Left ventricle myocardium inferior (tissue), 1 donor: ENCODE measurements around the gene RING1. TPM values are rescaled to one million over a fixed set of nuclear protein-coding genes. Genes with fewer than 3 reads are reported as not detected.

ENCODE experiments used
- DNase-seq: peaks from one replicate; pipeline ENCODE4 v3.0.0-alpha.2; 2020
- H3K27ac ChIP-seq: fragments of 200-600 bp; replicated peaks from 2 replicates; pipeline ENCODE4 v1.8.0; 2021
- H3K27me3 ChIP-seq: fragments of 200-600 bp; 2 replicates; pipeline ENCODE4 v1.8.0; 2021; ENCODE audit warnings: low read depth
- H3K36me3 ChIP-seq: fragments of 200-600 bp; 2 replicates; pipeline ENCODE4 v1.8.0; 2021
- H3K4me1 ChIP-seq: fragments of 200-600 bp; 2 replicates; pipeline ENCODE4 v1.8.0; 2021
- H3K4me3 ChIP-seq: fragments of 200-600 bp; 2 replicates; pipeline ENCODE4 v1.8.0; 2021; ENCODE audit warnings: mild to moderate bottlenecking, moderate library complexity
- H3K9me3 ChIP-seq: fragments of 200-600 bp; replicated peaks from 2 replicates; pipeline ENCODE4 v1.8.0; 2021
- CTCF ChIP-seq: fragments of 200-600 bp; IDR thresholded peaks from 2 replicates; pipeline ENCODE4 v1.8.0; 2021; ENCODE audit warnings: antibody characterized with exemption, mild to moderate bottlenecking, borderline replicate concordance
- intact Hi-C: fragments of 100-400 bp; cut with micrococcal nuclease; formaldehyde crosslinking; loops from one replicate; pipeline ENCODE4 v1.11.0; 2022
- total RNA-seq: library from RNA; stranded (reverse); fragmentation: NEBNext Ultra II Directional; extraction: Animal tissue kit (Norgen Biotek cat#: 25700); gene quantifications from one replicate; pipeline ENCODE4 v1.2.1, GENCODE V29; 2021
- donor health status: DM: no; HTN: yes; CAD: no; lungs with severe emphysema.

The RING1 gene
- total RNA-seq, 1 donor from 2014 or later: 28.4 TPM

- H3K27me3 ChIP-seq: peaks cover 6% of the 10 kb centered on the region
- DNase-seq: no peak
- H3K9me3 ChIP-seq: no peaks in the 10 kb centered on the region
- H3K36me3 ChIP-seq: no peaks in the 10 kb centered on the region
- no peak overlapping the region for H3K4me3 ChIP-seq
- H3K27ac ChIP-seq: no peak overlapping the region
- no peak for TF ChIP-seq CTCF
- peaks cover 32% of the 10 kb centered on the region for H3K4me1 ChIP-seq
- intact Hi-C loops: no loop called here
Observed at GRCh38 chr6:33187809-33188208, 20.5 kb upstream of the RING1 start.

GRCh38 chr6:33189164-33189563 lies 19.1 kb upstream of the RING1 start:
- peaks cover 3% of the 10 kb centered on the region for H3K36me3 ChIP-seq
- no peak overlapping the region for H3K4me3 ChIP-seq
- H3K9me3 ChIP-seq: no peaks in the 10 kb centered on the region
- peaks cover 30% of the 10 kb centered on the region for H3K4me1 ChIP-seq
- H3K27me3 ChIP-seq: peaks cover 6% of the 10 kb centered on the region
- DNase-seq: no peak
- no peak overlapping the region for H3K27ac ChIP-seq
- intact Hi-C loops: no loop called here
- no peak for TF ChIP-seq CTCF

- Histone ChIP-seq H3K27ac (no peak overlapping the region), H3K4me1 (peaks cover 33% of the 10 kb centered on the region), H3K27me3 (peaks cover 6% of the 10 kb centered on the region), H3K4me3 (no peak overlapping the region), H3K9me3 (no peaks in the 10 kb centered on the region), H3K36me3 (peaks cover 9% of the 10 kb centered on the region)
- TF ChIP-seq CTCF: no peak
- DNase-seq: no peak
- intact Hi-C loops: no loop called here
Observed at GRCh38 chr6:33189625-33190448, 18.5 kb upstream of the RING1 start.

- no peak overlapping the region for H3K27ac ChIP-seq
- DNase-seq: no peak
- peaks cover 17% of the 10 kb centered on the region for H3K36me3 ChIP-seq
- TF ChIP-seq CTCF: no peak
- H3K27me3 ChIP-seq: peaks cover 6% of the 10 kb centered on the region
- H3K9me3 ChIP-seq: no peaks in the 10 kb centered on the region
- peaks cover 41% of the 10 kb centered on the region for H3K4me1 ChIP-seq
- no peak overlapping the region for H3K4me3 ChIP-seq
- intact Hi-C loops: no loop called here
Observed at GRCh38 chr6:33190504-33191107, 17.7 kb upstream of the RING1 start.

- H3K36me3 ChIP-seq: peaks cover 26% of the 10 kb centered on the region
- intact Hi-C loops: no loop called here
- H3K27ac ChIP-seq: no peak overlapping the region
- H3K27me3 ChIP-seq: peaks cover 6% of the 10 kb centered on the region
- no peaks in the 10 kb centered on the region for H3K9me3 ChIP-seq
- DNase-seq: peak; percentile 39
- H3K4me3 ChIP-seq: peak overlapping the region; percentile 70
- peaks cover 49% of the 10 kb centered on the region for H3K4me1 ChIP-seq
- no peak for TF ChIP-seq CTCF
Observed at GRCh38 chr6:33191383-33192104, 16.8 kb upstream of the RING1 start.
